ENCODE results near the gene TMEM41B.
A peak's percentile ranks its signal among the peaks of the same experiment; 100 is the strongest.

Gene TMEM41B

GRCh38 chr11:9285850-9286587 lies 28.4 kb downstream of the TMEM41B start:
- Mint-ChIP-seq H3K4me1 (peaks cover 2% of the 10 kb centered on the region), H3K27me3 (no peaks in the 10 kb centered on the region), H3K4me3 (no peak overlapping the region), H3K27ac (ENCODE audit: low read depth) (no peak overlapping the region), H3K9me3 (no peaks in the 10 kb centered on the region), H3K36me3 (ENCODE audit: insufficient read depth) (peaks cover 23% of the 10 kb centered on the region)
- ATAC-seq (replicated peaks; ENCODE audit: extremely low read depth, poor library complexity, severe bottlenecking): no peak
- DNase-seq (ENCODE audit: low spot score in 2 of 2): no peak

GRCh38 chr11:9280655-9281301 lies 33.6 kb downstream of the TMEM41B start:
- Mint-ChIP-seq H3K4me3 (no peak overlapping the region), H3K36me3 (ENCODE audit: insufficient read depth) (peaks cover 20% of the 10 kb centered on the region), H3K4me1 (peaks cover 7% of the 10 kb centered on the region), H3K27me3 (no peaks in the 10 kb centered on the region), H3K27ac (ENCODE audit: low read depth) (peak overlapping the region; percentile 67), H3K9me3 (no peaks in the 10 kb centered on the region)
- no peak for DNase-seq (ENCODE audit: low spot score in 2 of 2)
- ATAC-seq (replicated peaks; ENCODE audit: extremely low read depth, poor library complexity, severe bottlenecking): peak; percentile 65

- Mint-ChIP-seq H3K36me3 (ENCODE audit: insufficient read depth) (peaks cover 15% of the 10 kb centered on the region), H3K9me3 (no peaks in the 10 kb centered on the region), H3K4me1 (peaks cover 12% of the 10 kb centered on the region), H3K27ac (ENCODE audit: low read depth) (no peak overlapping the region), H3K4me3 (no peak overlapping the region), H3K27me3 (no peaks in the 10 kb centered on the region)
- ATAC-seq (replicated peaks; ENCODE audit: extremely low read depth, poor library complexity, severe bottlenecking) (no peak), DNase-seq (ENCODE audit: low spot score in 2 of 2) (no peak)
Observed at GRCh38 chr11:9277176-9277575, 37.2 kb downstream of the TMEM41B start.

GRCh38 chr11:9276571-9276970 lies 37.8 kb downstream of the TMEM41B start:
- peaks cover 14% of the 10 kb centered on the region for H3K36me3 Mint-ChIP-seq (ENCODE audit: insufficient read depth)
- H3K4me3 Mint-ChIP-seq: no peak overlapping the region
- H3K9me3 Mint-ChIP-seq: no peaks in the 10 kb centered on the region
- DNase-seq (ENCODE audit: low spot score in 2 of 2): no peak
- no peaks in the 10 kb centered on the region for H3K27me3 Mint-ChIP-seq
- ATAC-seq (replicated peaks; ENCODE audit: extremely low read depth, poor library complexity, severe bottlenecking): no peak
- peaks cover 12% of the 10 kb centered on the region for H3K4me1 Mint-ChIP-seq
- no peak overlapping the region for H3K27ac Mint-ChIP-seq (ENCODE audit: low read depth)

- Mint-ChIP-seq H3K9me3 (no peaks in the 10 kb centered on the region), H3K27ac (ENCODE audit: low read depth) (peak overlapping the region; percentile 89), H3K36me3 (ENCODE audit: insufficient read depth) (peaks cover 6% of the 10 kb centered on the region), H3K27me3 (no peaks in the 10 kb centered on the region), H3K4me3 (no peak overlapping the region), H3K4me1 (peaks cover 5% of the 10 kb centered on the region)
- ATAC-seq (replicated peaks; ENCODE audit: extremely low read depth, poor library complexity, severe bottlenecking) (no peak), DNase-seq (ENCODE audit: low spot score in 2 of 2) (no peak)
Observed at GRCh38 chr11:9274499-9275258, 39.7 kb downstream of the TMEM41B start.

- Mint-ChIP-seq H3K36me3 (ENCODE audit: insufficient read depth) (peaks cover 6% of the 10 kb centered on the region), H3K27me3 (no peaks in the 10 kb centered on the region), H3K4me1 (peaks cover 5% of the 10 kb centered on the region), H3K9me3 (no peaks in the 10 kb centered on the region), H3K4me3 (no peak overlapping the region), H3K27ac (ENCODE audit: low read depth) (peak overlapping the region; percentile 89)
- DNase-seq (ENCODE audit: low spot score in 2 of 2) (no peak), ATAC-seq (replicated peaks; ENCODE audit: extremely low read depth, poor library complexity, severe bottlenecking) (no peak)
Observed at GRCh38 chr11:9273376-9274336, 40.7 kb downstream of the TMEM41B start.

GRCh38 chr11:9269492-9270013 lies 44.8 kb downstream of the TMEM41B start:
- peaks cover 11% of the 10 kb centered on the region for H3K4me1 Mint-ChIP-seq
- H3K27ac Mint-ChIP-seq (ENCODE audit: low read depth): no peak overlapping the region
- peaks cover 3% of the 10 kb centered on the region for H3K36me3 Mint-ChIP-seq (ENCODE audit: insufficient read depth)
- no peak for ATAC-seq (replicated peaks; ENCODE audit: extremely low read depth, poor library complexity, severe bottlenecking)
- no peaks in the 10 kb centered on the region for H3K9me3 Mint-ChIP-seq
- H3K4me3 Mint-ChIP-seq: no peak overlapping the region
- no peak for DNase-seq (ENCODE audit: low spot score in 2 of 2)
- no peaks in the 10 kb centered on the region for H3K27me3 Mint-ChIP-seq

GRCh38 chr11:9267680-9268079 lies 46.7 kb downstream of the TMEM41B start:
- no peak overlapping the region for H3K27ac Mint-ChIP-seq (ENCODE audit: low read depth)
- H3K36me3 Mint-ChIP-seq (ENCODE audit: insufficient read depth): peaks cover 10% of the 10 kb centered on the region
- DNase-seq (ENCODE audit: low spot score in 2 of 2) (no peak), ATAC-seq (replicated peaks; ENCODE audit: extremely low read depth, poor library complexity, severe bottlenecking) (no peak)
- no peaks in the 10 kb centered on the region for H3K27me3 Mint-ChIP-seq
- H3K9me3 Mint-ChIP-seq: no peaks in the 10 kb centered on the region
- H3K4me3 Mint-ChIP-seq: no peak overlapping the region
- peaks cover 14% of the 10 kb centered on the region for H3K4me1 Mint-ChIP-seq

- Mint-ChIP-seq H3K27ac (ENCODE audit: low read depth) (no peak overlapping the region), H3K27me3 (no peaks in the 10 kb centered on the region), H3K4me1 (peaks cover 19% of the 10 kb centered on the region), H3K9me3 (no peaks in the 10 kb centered on the region), H3K36me3 (ENCODE audit: insufficient read depth) (peaks cover 10% of the 10 kb centered on the region), H3K4me3 (no peak overlapping the region)
- DNase-seq (ENCODE audit: low spot score in 2 of 2) (no peak), ATAC-seq (replicated peaks; ENCODE audit: extremely low read depth, poor library complexity, severe bottlenecking) (no peak)
Observed at GRCh38 chr11:9266926-9267325, 47.5 kb downstream of the TMEM41B start.

- peaks cover 10% of the 10 kb centered on the region for H3K36me3 Mint-ChIP-seq (ENCODE audit: insufficient read depth)
- no peak for ATAC-seq (replicated peaks; ENCODE audit: extremely low read depth, poor library complexity, severe bottlenecking)
- no peak for DNase-seq (ENCODE audit: low spot score in 2 of 2)
- H3K27ac Mint-ChIP-seq (ENCODE audit: low read depth): peak overlapping the region; percentile 91
- no peaks in the 10 kb centered on the region for H3K27me3 Mint-ChIP-seq
- peaks cover 26% of the 10 kb centered on the region for H3K4me1 Mint-ChIP-seq
- H3K9me3 Mint-ChIP-seq: no peaks in the 10 kb centered on the region
- peak overlapping the region; percentile 91 for H3K4me3 Mint-ChIP-seq
Observed at GRCh38 chr11:9266132-9266736, 48.2 kb downstream of the TMEM41B start.

- Mint-ChIP-seq H3K36me3 (ENCODE audit: insufficient read depth) (peaks cover 10% of the 10 kb centered on the region), H3K4me1 (peaks cover 34% of the 10 kb centered on the region), H3K27ac (ENCODE audit: low read depth) (peak within 1 kb of the TSS; percentile 91), H3K4me3 (peak within 1 kb of the TSS; percentile 91), H3K9me3 (no peaks in the 10 kb centered on the region), H3K27me3 (no peaks in the 10 kb centered on the region)
- ATAC-seq (replicated peaks; ENCODE audit: extremely low read depth, poor library complexity, severe bottlenecking) (peak; percentile 42), DNase-seq (ENCODE audit: low spot score in 2 of 2) (peak in 1 of 2 donors; percentile 17)
Observed at GRCh38 chr11:9265211-9266131, 48.9 kb downstream of the TMEM41B start, which contains the start of gene DENND5A. TSS of gene DENND5A (minus strand) at chr11:9265350. CDS start at chr11:9265069, 281 bp downstream.
